GM21786 (cell line): Measurements from ENCODE around the gene CLEC12A.
"Not testable (repeated sequence)": the region's sequence is repeated elsewhere in the genome, so short reads cannot be mapped to it uniquely, and the experiment has no call there.

Source experiments
- ATAC-seq: cut with Tn5 transposase; IDR thresholded peaks from one replicate; pipeline ENCODE4 v1.9.1; 2021; ENCODE audit not compliant: unreplicated experiment

Gene CLEC12A

DNA sequence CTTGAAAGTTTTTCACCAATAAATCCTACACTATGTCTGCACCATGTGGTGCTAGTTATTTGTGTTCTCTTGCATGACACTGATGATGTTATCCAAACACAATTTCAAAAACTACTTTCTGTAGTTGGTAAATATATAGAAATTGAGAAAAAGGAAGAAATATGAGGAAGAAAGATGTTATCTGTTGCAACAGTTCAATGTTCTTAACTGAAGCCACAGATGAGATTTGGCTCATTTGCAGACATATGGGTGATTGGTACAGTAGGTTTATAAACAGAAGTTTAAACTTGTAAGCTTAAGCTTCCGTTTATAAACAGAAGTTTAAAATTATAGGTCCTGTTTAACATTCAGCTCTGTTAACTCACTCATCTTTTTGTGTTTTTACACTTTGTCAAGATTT, at the start of gene CLEC12A:
TSS of gene CLEC12A (plus strand) at position 229 of the 400 bp plus-strand sequence. CDS start 188 bp downstream, outside the sequence.
- ATAC-seq: no peak

DNA sequence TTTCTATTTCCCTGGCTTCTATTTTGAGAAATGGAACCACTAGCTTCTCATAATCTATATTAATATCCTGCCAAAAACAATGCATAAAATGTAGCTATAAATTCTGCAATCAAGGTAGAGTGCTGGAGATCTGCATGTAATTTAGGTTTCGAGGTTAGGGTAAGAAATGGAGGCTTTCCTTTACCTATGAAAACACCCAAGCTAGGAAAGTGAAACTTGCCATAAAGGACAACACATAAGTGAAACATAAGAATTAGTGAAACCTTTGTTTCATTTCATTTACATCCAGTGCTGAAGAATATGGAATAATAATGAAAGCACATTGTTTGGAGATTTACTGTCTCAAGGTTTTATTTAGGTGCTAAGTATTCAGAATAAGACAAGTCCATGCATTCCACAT, 48.8 kb upstream of the CLEC12A start:
- no peak for ATAC-seq

DNA sequence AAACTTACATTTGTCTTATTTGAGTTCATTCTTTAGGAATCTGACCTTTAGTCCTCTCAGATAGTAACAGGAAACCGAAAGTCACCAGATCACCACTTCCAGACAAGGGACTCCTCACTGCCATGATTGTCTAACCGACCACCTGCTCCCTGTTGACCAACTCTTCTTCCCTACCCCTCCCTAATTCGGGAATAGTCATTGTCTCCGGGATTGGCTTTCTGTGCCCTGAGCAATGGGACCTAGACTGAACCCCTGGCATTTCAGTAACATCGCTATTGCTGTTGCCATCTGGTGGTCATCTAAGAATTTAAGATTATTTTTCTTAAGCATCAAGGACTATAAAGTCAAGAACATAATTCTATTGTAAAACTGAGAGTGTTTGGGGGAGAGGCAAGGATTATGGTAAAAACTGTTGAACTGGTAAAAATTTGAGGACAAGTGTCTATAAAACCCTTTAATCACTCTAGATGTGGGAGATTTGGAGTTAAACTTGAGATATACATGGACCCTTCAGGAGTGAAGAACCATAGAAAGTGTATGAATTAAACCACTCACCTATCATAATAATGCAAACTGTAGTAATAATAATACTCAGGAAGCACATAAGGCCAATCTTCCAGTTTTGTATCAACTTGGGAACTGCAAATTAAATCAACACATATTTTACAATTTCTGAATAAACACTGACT, 45.4 kb upstream of the CLEC12A start:
- peak; percentile 43 for ATAC-seq

DNA sequence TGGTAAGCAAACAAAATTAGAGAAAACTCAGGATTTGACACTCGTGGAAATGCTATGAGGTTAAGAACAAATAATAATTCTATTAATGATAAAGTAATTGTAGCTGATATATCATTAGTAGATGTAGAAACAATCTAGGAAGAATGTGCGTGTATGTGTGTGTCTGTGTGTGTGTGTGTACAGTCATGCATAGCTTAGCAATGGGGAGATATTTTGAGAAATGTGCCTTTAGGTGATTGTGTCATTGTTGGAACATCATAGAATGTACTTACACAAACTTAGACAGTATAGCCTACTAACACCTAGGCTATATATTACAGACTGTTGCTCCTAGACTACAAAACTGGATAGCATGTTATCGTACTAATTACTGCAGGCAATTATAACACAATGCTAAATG, 44.3 kb upstream of the CLEC12A start:
- no peak for ATAC-seq

DNA sequence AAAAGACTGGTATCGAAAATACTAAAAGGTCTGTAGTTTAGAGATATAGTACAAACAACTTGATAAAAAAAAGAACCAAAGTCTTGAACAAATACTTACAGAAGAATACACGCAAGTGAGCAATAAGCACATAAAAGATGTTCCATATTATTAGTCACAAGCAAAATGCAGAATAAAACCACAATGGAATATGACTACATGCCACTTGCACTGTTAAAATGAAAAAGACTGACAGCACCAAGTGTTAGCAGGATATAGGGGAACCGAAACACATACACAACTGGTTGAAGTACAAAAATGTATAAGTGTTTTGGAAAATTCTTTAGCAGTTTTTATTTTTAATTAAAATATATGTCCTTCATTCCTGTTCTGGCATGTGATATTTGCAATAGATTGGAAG, 42.6 kb upstream of the CLEC12A start:
- no peak for ATAC-seq

DNA sequence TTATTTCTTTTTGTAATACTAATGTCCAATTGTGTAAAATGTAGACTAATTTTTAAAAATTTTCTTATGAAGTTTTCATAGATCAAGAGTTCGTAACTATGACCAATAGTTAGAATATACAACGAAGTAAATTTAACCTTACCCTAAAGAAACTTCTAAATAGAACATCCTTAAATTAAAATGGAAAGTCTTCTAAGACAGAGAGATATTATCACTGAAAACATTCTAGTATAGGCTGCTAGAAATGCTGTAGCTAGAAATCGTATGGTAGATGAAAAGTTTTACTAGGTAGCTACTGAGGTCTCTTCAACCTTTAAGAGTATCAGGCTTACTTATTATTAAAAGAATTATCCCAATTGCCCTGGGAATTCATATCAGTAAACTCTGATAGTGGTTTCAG, 40.0 kb upstream of the CLEC12A start:
- ATAC-seq: no peak

DNA sequence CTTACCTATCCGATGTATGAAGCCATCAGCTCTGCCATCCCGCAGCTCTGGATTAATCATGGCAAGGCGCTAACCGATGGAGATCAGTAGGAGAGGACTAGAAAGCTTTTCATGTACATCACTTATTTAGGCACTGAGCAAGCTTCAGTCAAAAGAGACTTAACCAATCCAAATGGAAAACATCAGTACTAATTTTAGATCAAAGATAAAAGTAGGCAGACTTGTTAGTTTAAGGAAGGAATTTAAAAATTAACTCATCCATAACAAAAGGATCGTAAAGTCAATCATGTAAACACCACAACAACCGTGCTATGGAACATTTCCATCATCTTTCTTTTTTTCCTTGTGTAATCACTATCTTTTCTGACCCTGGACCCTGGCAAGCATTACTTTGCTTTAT, 38.9 kb upstream of the CLEC12A start, which contains the start of gene CLEC2A:
TSS of gene CLEC2A (minus strand) at position 101 of the 400 bp plus-strand sequence. CDS start at position 60, 41 bp downstream.
- ATAC-seq: no peak

DNA sequence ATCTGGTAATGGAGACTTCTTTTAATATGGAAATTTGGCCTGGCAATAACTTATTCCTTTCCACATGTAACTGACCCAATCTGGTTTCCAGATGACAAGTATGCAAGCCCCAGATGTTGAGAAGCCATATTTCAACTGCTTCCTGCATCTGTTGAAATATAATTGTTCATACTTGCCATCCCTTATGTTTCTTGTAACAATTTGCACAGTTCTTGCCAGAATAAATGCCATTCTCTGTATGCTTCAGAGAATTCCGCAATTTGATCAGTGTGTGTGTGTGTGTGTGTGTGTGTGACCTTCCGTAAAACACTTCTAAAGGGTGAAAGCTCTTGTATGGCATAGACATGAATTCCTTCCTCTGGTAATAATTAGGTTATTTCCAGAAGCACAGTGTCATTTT, 37.3 kb upstream of the CLEC12A start:
- no peak for ATAC-seq

DNA sequence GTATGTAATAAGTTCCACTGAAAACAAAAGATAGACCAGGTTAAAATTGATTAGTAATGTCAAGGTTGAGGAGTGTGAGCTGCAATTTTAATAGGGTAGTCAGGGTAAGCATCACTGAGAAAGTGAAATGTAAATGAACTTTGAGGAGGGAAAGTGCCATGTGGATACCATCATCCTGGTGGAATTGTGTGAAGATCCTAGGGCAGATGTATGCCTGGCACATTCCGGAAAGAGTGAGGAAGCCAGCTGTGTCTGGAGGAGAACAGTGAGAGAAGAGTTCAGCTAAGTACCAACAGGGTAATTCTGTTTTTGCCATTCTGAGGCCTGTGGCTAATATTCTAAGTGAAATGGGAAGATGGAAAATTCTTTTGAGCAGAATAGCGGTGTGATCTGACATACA, 36.2 kb upstream of the CLEC12A start:
- ATAC-seq: no peak

DNA sequence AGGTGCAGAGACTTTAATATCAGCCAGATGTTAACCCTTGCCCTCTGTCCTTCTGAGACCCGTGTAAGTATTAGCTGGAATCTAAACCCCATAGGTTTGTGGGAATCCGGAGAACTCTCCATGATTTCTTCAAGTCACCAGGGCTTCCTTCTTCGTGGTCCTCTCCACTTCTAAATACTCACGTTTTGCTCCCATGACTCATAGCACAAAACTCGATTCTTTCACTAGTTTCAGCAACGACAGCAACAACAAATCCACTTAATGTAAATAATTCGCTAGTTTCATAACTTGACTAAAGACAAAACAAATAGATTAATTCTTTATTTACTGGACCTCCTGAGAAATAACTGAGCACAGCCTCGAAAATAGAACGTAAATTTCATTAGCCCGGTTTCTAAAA, 34.6 kb upstream of the CLEC12A start:
- no peak for ATAC-seq

DNA sequence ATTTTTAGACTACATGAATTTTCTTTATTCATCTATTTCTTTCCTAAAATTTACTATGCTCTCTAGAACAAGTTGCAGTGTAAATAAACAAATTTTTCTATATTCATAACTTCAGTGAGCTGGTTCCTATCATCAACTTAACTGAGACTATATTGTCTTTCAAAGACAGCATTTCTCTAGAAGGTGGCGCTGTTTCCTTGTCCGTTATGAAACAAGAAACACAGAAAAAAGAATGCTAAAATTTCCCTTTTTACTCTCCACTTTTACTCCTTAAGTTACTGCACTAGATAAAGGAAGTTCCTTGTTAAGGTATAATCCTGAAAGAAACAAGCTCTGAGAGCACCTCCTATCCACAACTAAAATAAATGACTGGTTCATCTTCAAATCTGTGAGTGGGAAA, 30.8 kb upstream of the CLEC12A start:
- no peak for ATAC-seq

DNA sequence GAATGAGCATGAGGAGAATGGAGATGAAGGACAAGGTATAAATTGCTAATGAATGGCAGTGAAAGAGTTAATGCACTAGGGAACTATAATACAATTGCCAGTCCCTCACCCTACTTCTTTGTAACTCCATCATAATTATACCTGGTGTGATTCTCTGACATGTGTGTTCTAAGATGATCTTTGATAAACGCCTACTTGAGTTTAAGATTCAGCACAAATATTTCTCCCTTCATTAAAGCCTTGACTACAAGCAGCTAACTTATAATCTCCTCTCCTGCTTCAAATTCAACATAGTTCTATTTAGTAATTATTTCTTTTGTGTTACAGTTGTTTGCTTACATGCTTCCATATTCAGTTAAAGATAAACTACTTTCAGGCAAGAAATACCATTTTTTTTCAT, 29.4 kb upstream of the CLEC12A start:
- no peak for ATAC-seq

DNA sequence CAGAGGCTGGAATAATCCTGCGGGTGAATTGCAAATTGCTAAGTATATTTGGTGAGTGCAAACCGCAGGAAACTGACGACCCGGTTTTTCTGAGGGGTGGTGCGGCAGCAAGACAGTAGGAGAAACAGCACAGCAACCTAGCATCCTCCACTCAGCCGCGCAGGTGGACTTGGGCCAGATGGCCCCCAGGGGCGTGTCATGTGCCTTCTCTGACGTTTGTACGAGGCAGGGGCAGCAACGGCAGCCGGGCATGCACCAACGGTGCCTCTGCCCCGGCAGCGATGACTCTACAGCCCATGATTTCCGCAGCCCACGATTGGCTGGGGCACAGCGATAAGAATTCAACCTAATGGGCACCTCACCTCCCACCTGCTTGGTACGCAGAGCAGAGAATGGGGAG, 28.0 kb upstream of the CLEC12A start:
- ATAC-seq: no peak

DNA sequence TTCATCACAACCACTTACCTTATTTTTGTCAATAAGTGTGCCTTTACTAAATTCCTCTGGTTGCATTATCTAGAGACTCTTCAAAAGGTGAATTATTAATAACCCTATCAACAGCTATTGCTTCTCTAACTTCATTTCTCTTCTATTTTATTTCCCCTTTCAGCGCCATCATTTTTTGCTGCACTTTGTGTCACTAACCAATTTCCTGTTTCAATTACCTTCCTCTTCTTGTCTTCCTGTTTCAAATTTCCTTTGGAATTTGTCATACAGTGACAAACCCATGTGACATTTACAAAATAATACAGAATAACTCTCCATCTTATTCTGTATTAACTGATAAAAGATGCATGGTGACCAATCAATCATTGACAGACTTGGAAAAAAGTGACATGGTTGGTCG, 26.8 kb upstream of the CLEC12A start:
- no peak for ATAC-seq

DNA sequence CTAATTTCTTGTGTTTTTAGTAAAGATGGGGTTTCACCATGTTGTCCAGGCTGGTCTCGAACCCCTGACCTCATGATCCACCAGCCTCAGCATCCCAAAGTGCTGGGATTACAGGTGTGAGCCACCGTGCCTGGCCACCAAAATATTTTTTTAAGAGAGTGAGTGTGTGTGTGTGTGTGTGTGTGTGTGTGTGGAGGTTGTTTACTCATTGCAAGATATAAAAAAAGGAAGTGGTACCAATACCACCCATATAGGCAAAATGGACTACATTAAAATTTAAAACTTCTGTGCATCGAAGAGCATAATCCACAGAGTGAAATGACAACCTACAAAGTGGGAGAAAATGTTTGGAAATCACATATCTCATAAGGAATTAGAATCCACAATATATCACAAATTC, 23.5 kb upstream of the CLEC12A start:
- no peak for ATAC-seq

DNA sequence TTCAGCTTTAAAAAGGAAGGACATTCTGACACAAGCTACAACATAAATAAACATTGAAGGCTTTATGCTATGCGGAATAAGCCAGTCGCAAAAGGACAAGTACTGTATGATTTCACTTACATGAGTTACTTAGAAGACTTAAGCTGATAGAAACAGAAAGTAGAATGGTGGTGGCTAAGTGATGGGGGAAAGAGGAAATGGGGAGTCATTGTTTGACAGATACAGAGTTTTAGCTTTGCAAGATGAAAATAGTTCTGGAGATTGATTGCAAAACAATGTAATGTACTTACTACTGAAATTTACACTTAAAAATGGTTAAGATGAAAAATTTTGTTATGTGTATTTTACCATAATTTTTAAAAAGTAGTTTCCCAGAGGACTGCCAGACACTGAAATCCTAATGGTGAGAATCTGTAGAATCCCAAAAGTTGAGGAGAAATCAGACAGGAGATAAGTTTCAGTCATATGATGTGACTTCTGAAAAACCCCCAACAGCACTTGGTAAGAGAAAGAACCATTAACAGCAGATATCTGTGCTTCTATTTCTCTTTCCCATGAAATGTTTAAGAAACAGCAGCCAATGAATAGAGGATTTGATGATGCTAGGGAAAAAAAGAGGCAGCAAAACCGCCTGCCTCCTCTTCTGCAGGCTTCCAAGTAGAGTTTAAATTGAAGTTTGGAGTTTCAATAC, 22.5 kb upstream of the CLEC12A start:
- ATAC-seq: peak; percentile 98

DNA sequence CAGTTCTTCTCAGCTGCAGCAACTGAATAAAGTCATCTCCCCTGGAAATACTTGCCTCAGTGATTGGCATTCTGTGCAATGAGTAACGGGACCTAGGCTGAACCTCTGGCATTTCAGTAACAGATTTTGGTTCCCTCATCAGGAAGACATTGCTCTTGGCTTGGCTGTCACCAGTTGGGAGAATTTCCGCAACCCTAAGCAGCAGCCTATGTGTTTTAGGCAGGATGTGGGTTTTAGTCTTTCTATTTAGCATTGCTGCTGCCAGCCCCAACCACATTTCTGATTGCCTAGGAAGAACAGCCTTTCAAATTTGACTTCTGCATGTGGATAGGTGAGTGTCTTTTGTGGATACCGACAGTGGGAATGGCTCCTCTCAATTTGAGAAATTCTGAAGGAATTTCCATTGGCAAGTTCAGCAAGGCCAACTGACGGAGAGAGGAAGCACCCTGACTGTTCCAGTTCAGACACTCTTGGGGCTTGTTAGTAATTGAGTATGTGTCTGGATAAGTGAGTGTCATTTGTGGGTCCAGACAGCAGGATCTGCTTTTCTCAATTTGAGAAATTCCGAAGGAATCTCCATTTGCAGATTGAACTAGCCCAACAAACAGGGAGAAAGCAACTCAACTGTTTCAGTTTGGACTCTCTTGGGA, 20.1 kb upstream of the CLEC12A start:
- ATAC-seq: peak; percentile 33

DNA sequence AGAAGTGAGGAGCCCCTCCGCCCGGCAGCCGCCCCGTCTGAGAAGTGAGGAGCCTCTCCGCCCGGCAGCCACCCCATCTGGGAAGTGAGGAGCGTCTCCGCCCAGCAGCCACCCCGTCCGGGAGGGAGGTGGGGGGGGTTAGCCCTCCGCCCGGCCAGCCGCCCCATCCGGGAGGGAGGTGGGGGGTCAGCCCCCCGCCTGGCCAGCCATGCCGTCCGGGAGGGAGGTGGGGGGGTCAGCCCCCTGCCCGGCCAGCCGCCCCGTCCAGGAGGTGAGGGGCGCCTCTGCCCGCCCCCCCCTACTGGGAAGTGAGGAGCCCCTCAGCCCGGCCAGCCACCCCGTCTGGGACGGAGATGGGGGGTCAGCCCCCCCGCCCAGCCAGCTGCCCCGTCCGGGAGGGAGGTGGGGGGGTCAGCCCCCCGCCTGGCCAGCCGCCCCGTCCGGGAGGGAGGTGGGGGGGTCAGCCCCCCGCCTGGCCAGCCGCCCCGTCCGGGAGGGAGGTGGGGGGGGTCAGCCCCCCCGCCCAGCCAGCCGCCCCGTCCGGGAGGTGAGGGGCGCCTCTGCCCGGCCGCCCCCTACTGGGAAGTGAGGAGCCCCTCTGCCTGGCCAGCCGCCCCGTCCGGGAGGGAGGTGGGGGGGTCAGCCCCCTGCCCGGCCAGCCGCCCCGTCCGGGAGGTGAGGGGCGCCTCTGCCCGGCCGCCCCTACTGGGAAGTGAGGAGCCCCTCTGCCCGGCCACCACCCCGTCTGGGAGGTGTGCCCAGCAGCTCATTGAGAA, 18.1 kb upstream of the CLEC12A start:
- ATAC-seq: not testable (repeated sequence)

DNA sequence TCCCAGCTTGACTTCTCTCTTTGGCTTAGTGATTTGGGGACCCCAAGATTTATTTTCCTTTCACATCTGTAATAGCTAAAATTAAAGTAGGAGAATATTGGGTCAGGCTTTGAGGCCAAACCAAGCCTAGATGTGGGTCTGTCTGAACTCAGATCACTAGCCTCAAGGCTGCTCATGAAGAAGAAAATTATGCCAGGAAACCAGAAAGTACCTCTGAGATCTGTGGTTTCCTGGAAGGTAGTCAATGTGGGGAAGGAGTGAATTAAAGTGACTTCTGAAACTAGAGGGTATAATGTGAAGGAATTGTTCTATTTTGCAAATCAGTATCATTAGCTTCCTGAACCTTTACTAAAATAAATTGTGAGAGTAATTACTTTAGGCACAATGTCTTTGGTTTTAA, 13.4 kb upstream of the CLEC12A start:
- no peak for ATAC-seq

DNA sequence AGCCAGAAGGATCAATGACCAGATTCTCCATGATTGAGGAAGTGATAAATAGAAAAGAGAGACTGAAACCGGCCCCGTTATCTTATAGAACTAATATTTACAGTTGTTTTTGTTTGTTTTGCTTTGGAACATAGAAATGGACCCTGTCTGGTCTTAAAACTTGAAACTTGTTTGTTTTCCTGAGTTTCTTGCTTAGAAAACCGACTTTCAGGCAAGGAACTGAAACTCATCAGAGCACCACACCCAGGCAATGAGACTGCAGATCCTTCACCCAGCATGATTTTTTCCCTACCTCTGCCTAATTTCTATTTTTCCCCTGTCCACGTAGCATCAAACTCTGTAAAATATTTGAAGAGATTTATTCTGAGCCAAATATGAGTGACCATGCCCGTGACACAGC, 10.6 kb upstream of the CLEC12A start:
- ATAC-seq: no peak

DNA sequence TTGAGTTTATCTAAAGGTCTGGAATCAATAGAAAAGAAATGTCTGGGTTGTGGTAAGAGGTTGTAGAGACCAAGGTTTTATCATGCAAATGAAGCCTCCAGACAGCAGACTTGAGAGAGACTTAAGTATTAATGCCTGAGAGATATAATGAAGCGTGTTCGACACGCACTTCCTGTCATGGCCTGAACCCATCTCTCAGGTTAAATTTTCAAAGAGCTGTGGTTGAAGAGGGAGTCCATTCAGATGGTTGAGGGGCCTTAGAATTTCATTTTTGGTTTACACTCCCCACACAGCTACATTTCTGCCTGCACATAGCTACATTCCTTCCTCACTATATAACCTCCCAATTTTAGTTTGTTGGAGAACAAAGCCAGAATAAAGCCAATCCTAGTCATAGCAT, 10.1 kb upstream of the CLEC12A start:
- peak; percentile 48 for ATAC-seq
